Mucosa of descending colon (tissue), 3 donors: Measurements from ENCODE around the gene TTBK2. TPM values are rescaled to one million over a fixed set of nuclear protein-coding genes. Genes with fewer than 3 reads are reported as not detected.

ENCODE experiments used
- ATAC-seq: fragments of 200-7000 bp; cut with Tn5 transposase; one replicate; pipeline ENCODE4 v1.9.1; 2020; ENCODE audit warnings: mild to moderate bottlenecking, moderate library complexity
- DNase-seq, 3 donors: peaks; one replicate each; pipeline ENCODE4 v3.0.0-alpha.2; 2020
- H3K36me3 ChIP-seq: fragments of 200-600 bp; one replicate; pipeline ENCODE4 v1.8.0; 2021; ENCODE audit warnings: low read depth, mild to moderate bottlenecking
- H3K4me1 ChIP-seq: fragments of 200-600 bp; one replicate; pipeline ENCODE4 v1.8.0; 2021; ENCODE audit warnings: low read depth, mild to moderate bottlenecking
- H3K4me3 ChIP-seq: fragments of 200-600 bp; one replicate; pipeline ENCODE4 v1.8.0; 2021; ENCODE audit warnings: mild to moderate bottlenecking
- H3K9me3 ChIP-seq: fragments of 200-600 bp; one replicate; pipeline ENCODE4 v1.8.0; 2021; ENCODE audit warnings: mild to moderate bottlenecking
- CTCF ChIP-seq: fragments of 200-600 bp; IDR thresholded peaks from one replicate; pipeline ENCODE4 v1.8.0; 2022; ENCODE audit warnings: antibody characterized with exemption, mild to moderate bottlenecking
- intact Hi-C, 2 donors: fragments of 100-400 bp; cut with DNase I in 1 of 2; cut with micrococcal nuclease in 1 of 2; formaldehyde crosslinking; loops; one replicate each; pipeline versions ENCODE4 v1.11.0 to v1.11.1; 2022; cut with DNase I, micrococcal nuclease
- total RNA-seq, 3 donors: library from RNA; stranded (reverse); fragmentation: NEBNext Ultra II Directional in 2 of 3; extraction: Animal tissue kit (Norgen Biotek cat#: 25700) in 2 of 3; gene quantifications; one replicate each; pipeline versions ENCODE4 v1.2.1 to v1.2.4, GENCODE V29; 2021 to 2023
- donor health status: DM: no; HTN: no; CAD: no; lungs with moderate emphysema.
- donor health status: DM: no; HTN: no; CAD: no.
- donor health status: DM: no; HTN: yes; CAD: no.

The TTBK2 gene
- total RNA-seq, 3 donors from 2014 or later: 9.7 to 27.6 (median 11.4) TPM

- Histone ChIP-seq H3K4me3 (no peak overlapping the region), H3K36me3 (no peaks in the 10 kb centered on the region), H3K9me3 (no peaks in the 10 kb centered on the region), H3K4me1 (no peaks in the 10 kb centered on the region)
- TF ChIP-seq CTCF: no peak
- no peak for ATAC-seq
- DNase-seq: peak in 1 of 3 donors; percentile 21
- intact Hi-C loops: no loop called here
These were observed 119.7 kb downstream of the TTBK2 start for GRCh38 chr15:42800731-42801474.

GRCh38 chr15:42798802-42799201 is 121.8 kb downstream of the TTBK2 start:
- H3K9me3 ChIP-seq: no peaks in the 10 kb centered on the region
- DNase-seq (no peak), ATAC-seq (no peak)
- no peak overlapping the region for H3K4me3 ChIP-seq
- TF ChIP-seq CTCF: no peak
- intact Hi-C loops: no loop called here
- H3K36me3 ChIP-seq: no peaks in the 10 kb centered on the region
- no peaks in the 10 kb centered on the region for H3K4me1 ChIP-seq

GRCh38 chr15:42796955-42797782 is 123.4 kb downstream of the TTBK2 start:
- Histone ChIP-seq H3K4me3 (no peak overlapping the region), H3K36me3 (no peaks in the 10 kb centered on the region), H3K9me3 (no peaks in the 10 kb centered on the region), H3K4me1 (no peaks in the 10 kb centered on the region)
- ATAC-seq (peak; percentile 46), DNase-seq (no peak)
- no peak for TF ChIP-seq CTCF
- intact Hi-C loops: no loop called here

- no peaks in the 10 kb centered on the region for H3K4me1 ChIP-seq
- DNase-seq (no peak), ATAC-seq (peak; percentile 60)
- no peak for TF ChIP-seq CTCF
- H3K4me3 ChIP-seq: no peak overlapping the region
- H3K36me3 ChIP-seq: no peaks in the 10 kb centered on the region
- H3K9me3 ChIP-seq: no peaks in the 10 kb centered on the region
- intact Hi-C loops: no loop called here
These were observed 131.9 kb downstream of the TTBK2 start for GRCh38 chr15:42788725-42789124.

GRCh38 chr15:42786978-42787377 is 133.6 kb downstream of the TTBK2 start:
- DNase-seq (no peak), ATAC-seq (no peak)
- no peak for TF ChIP-seq CTCF
- H3K4me1 ChIP-seq: no peaks in the 10 kb centered on the region
- H3K36me3 ChIP-seq: no peaks in the 10 kb centered on the region
- H3K9me3 ChIP-seq: no peaks in the 10 kb centered on the region
- H3K4me3 ChIP-seq: no peak overlapping the region
- intact Hi-C loops: no loop called here
